Loucy (cell line): ENCODE measurements around the gene ERCC3.

Experiments
- H2AFZ ChIP-seq: fragments of 200-600 bp; sonication (generic); 2 replicates; pipeline ENCODE4 v1.6.0; 2016; ENCODE audit warnings: antibody characterized with exemption, mild to moderate bottlenecking, low read length, moderate library complexity
- H3F3A ChIP-seq: fragments of 200-600 bp; 2 replicates; pipeline ENCODE4 v1.6.0; 2016; ENCODE audit warnings: antibody characterized with exemption, low read depth, mild to moderate bottlenecking
- H3K27me3 ChIP-seq: fragments of 200-600 bp; sonication (generic); 2 replicates; pipeline ENCODE4 v1.6.1; 2014; ENCODE audit warnings: low read length, mild to moderate bottlenecking; ENCODE audit not compliant: insufficient read depth, poor library complexity, severe bottlenecking
- H3K36me3 ChIP-seq: fragments of 200-600 bp; sonication (generic); 2 replicates; pipeline ENCODE4 v1.6.1; 2016; ENCODE audit warnings: low read length; ENCODE audit not compliant: insufficient read depth
- H3K4me1 ChIP-seq: fragments of 200-600 bp; sonication (generic); 2 replicates; pipeline ENCODE4 v1.5.1; 2014; ENCODE audit warnings: low read length, mild to moderate bottlenecking; ENCODE audit not compliant: insufficient read depth, poor library complexity, severe bottlenecking
- H3K4me2 ChIP-seq: fragments of 200-600 bp; sonication (generic); 2 replicates; pipeline ENCODE4 v1.6.0; 2014; ENCODE audit warnings: antibody characterized with exemption, low read length, low read depth, mild to moderate bottlenecking; ENCODE audit not compliant: poor library complexity, severe bottlenecking
- H3K4me3 ChIP-seq: fragments of 200-600 bp; sonication (generic); 2 replicates; pipeline ENCODE4 v1.5.1; 2014; ENCODE audit warnings: low read length, mild to moderate bottlenecking, mixed read lengths; ENCODE audit not compliant: poor library complexity, severe bottlenecking
- H3K79me2 ChIP-seq: fragments of 200-600 bp; sonication (generic); 2 replicates; pipeline ENCODE4 v1.6.1; 2014; ENCODE audit warnings: low read length; ENCODE audit not compliant: insufficient read depth
- H3K9ac ChIP-seq: fragments of 200-600 bp; sonication (generic); 2 replicates; pipeline ENCODE4 v1.6.0; 2014; ENCODE audit warnings: mild to moderate bottlenecking, low read depth, low read length, moderate library complexity; ENCODE audit not compliant: poor library complexity, severe bottlenecking
- H3K9me2 ChIP-seq: fragments of 200-600 bp; sonication (generic); replicated peaks from 2 replicates; pipeline ENCODE4 v1.6.1; 2016; ENCODE audit warnings: low read depth, low read length, mixed read lengths
- H3K9me3 ChIP-seq: fragments of 200-600 bp; sonication (generic); 2 replicates; pipeline ENCODE4 v1.6.1; 2014; ENCODE audit warnings: mild to moderate bottlenecking, antibody characterized with exemption, low read length, low read depth; ENCODE audit not compliant: insufficient read depth
- H4K20me1 ChIP-seq: fragments of 200-600 bp; sonication (generic); 2 replicates; pipeline ENCODE4 v1.6.0; 2014; ENCODE audit warnings: antibody characterized with exemption, low read length, mild to moderate bottlenecking; ENCODE audit not compliant: insufficient read depth, poor library complexity, severe bottlenecking
- EZH2phosphoT487 ChIP-seq: fragments of 200-600 bp; IDR thresholded peaks from 2 replicates; pipeline ENCODE4 v1.6.1; 2018; ENCODE audit warnings: antibody characterized with exemption, mild to moderate bottlenecking, moderate library complexity, borderline replicate concordance
- TF ChIP-seq, protein P1 (sequence below): fragments of 200-600 bp; sonication (generic); conservative IDR thresholded peaks from 2 replicates; pipeline ENCODE4 v1.5.1; 2014; ENCODE audit warnings: mild to moderate bottlenecking, antibody characterized with exemption, low read length

ERCC3 gene

DNA sequence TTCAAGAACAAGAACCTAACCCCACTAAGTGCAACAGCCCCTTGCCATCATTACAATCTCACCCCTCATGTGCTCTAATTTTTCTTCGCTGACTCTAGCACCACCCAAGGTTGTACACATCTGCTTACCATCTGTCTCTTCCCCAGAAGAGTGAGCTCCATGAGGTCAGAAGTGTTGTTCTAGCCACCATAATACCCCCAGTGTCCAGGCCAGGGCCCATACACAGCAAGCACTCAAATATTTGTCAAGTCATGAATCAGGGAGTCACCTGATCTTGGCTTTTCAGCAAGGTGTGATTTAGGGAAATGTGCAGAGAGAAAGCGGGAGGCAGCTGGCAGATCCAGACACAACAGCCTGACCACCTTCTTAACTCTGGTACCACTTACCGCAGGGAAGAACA is 5.7 kb downstream of the ERCC3 start:
- H3K4me3 ChIP-seq: no peak overlapping the region
- no peak for TF ChIP-seq EZH2phosphoT487
- TF ChIP-seq, protein P1, sequence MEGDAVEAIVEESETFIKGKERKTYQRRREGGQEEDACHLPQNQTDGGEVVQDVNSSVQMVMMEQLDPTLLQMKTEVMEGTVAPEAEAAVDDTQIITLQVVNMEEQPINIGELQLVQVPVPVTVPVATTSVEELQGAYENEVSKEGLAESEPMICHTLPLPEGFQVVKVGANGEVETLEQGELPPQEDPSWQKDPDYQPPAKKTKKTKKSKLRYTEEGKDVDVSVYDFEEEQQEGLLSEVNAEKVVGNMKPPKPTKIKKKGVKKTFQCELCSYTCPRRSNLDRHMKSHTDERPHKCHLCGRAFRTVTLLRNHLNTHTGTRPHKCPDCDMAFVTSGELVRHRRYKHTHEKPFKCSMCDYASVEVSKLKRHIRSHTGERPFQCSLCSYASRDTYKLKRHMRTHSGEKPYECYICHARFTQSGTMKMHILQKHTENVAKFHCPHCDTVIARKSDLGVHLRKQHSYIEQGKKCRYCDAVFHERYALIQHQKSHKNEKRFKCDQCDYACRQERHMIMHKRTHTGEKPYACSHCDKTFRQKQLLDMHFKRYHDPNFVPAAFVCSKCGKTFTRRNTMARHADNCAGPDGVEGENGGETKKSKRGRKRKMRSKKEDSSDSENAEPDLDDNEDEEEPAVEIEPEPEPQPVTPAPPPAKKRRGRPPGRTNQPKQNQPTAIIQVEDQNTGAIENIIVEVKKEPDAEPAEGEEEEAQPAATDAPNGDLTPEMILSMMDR: no peak
- no peak overlapping the region for H2AFZ ChIP-seq
- peaks cover 14% of the 10 kb centered on the region for H3K4me1 ChIP-seq
- peaks cover 7% of the 10 kb centered on the region for H4K20me1 ChIP-seq
- no peaks in the 10 kb centered on the region for H3K27me3 ChIP-seq
- H3K79me2 ChIP-seq: peaks cover 39% of the 10 kb centered on the region
- peaks cover 74% of the 10 kb centered on the region for H3K36me3 ChIP-seq
- H3K9me3 ChIP-seq: no peaks in the 10 kb centered on the region
- no peaks in the 10 kb centered on the region for H3K9me2 ChIP-seq
- H3K9ac ChIP-seq: no peak overlapping the region
- no peak overlapping the region for H3K4me2 ChIP-seq
- no peaks in the 10 kb centered on the region for H3F3A ChIP-seq

DNA sequence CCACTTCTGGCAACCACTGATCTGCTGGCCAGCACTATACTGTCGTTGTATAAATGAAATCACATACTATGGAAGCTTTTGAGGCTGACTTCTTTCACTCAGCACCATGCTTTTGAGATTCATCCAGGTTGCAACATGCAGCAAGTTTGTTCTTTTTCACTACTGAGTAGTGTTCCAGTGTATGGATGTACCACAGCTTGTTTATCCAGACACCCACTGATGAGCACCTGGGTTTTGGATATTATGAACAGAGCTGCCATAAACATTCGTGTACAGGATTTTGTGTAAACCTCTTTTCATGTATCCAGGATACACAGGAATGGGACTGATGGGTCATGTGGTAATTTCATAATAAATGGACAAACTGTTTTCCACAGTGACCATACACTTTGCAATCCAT is 10.7 kb downstream of the ERCC3 start:
- Histone ChIP-seq H3K79me2 (peaks cover 31% of the 10 kb centered on the region), H4K20me1 (no peaks in the 10 kb centered on the region), H3F3A (no peaks in the 10 kb centered on the region), H3K27me3 (no peaks in the 10 kb centered on the region), H3K36me3 (peaks cover 82% of the 10 kb centered on the region), H3K9me3 (no peaks in the 10 kb centered on the region), H3K4me3 (no peak overlapping the region), H2AFZ (no peak overlapping the region), H3K4me1 (no peaks in the 10 kb centered on the region), H3K4me2 (no peak overlapping the region), H3K9me2 (no peaks in the 10 kb centered on the region), H3K9ac (no peak overlapping the region)
- TF ChIP-seq EZH2phosphoT487: no peak
- TF ChIP-seq, protein P1: no peak

DNA sequence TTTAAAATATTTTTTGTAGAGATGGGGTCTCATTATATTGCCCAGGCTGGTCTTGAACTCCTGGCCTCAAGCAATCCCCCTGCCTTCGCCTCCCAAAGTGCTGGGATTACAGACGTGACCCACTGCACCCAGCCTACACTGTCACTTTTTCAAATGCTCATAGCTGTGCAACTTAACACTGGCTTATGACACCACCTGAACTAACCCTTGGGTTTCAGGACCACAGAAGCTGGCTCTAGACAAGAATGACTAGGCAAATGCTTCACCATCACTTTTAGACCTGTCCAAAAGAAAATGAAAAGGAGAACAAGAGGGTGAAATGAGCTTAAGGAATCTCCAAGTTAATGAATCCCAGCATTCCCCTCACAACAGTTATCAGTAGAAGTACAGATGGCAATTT is 13.3 kb downstream of the ERCC3 start:
- Histone ChIP-seq H4K20me1 (no peaks in the 10 kb centered on the region), H3K4me1 (no peaks in the 10 kb centered on the region), H3K36me3 (peaks cover 78% of the 10 kb centered on the region), H3K4me2 (no peak overlapping the region), H3F3A (no peaks in the 10 kb centered on the region), H3K4me3 (no peak overlapping the region), H3K9me3 (no peaks in the 10 kb centered on the region), H2AFZ (no peak overlapping the region), H3K9me2 (no peaks in the 10 kb centered on the region), H3K27me3 (no peaks in the 10 kb centered on the region), H3K79me2 (peaks cover 31% of the 10 kb centered on the region), H3K9ac (no peak overlapping the region)
- TF ChIP-seq, protein P1: no peak
- TF ChIP-seq EZH2phosphoT487: no peak
